Gastrocnemius medialis (tissue), 4 donors: ENCODE measurements around the gene CHP1. TPM values are rescaled to one million over a fixed set of nuclear protein-coding genes. Genes with fewer than 3 reads are reported as not detected.

ENCODE experiments used
- total RNA-seq, 4 donors: library from RNA; depleted of rRNA; stranded (reverse); fragments of >200 nt; gene quantifications; one replicate each; pipeline versions ENCODE4 v1.1.0 to v1.2.3, GENCODE V29; 2016

The CHP1 gene
- total RNA-seq, 4 donors from 2014 or later = 208 to 293 (median 266) TPM

Other genes starting within 250 kb of the CHP1 start
- 10 to 100 TPM; 25.5 to 33.0 (median 27.8) TPM for gene INO80, start 115.0 kb upstream of the CHP1 start, total RNA-seq
- gene EXD1, start 511 bp upstream of the CHP1 start, total RNA-seq = not detected
- 1 to 10 TPM; 1.9 to 7.8 (median 4.0) TPM for gene OIP5, start 101.3 kb downstream of the CHP1 start, total RNA-seq
- gene NUSAP1, start 101.6 kb downstream of the CHP1 start, total RNA-seq = 1 to 10 TPM; 1.8 to 4.1 (median 2.5) TPM
- 10 to 100 TPM; 48.1 to 61.4 (median 51.9) TPM for gene NDUFAF1, start 171.2 kb downstream of the CHP1 start, total RNA-seq
- 10 to 100 TPM; 22.7 to 46.8 (median 24.3) TPM for gene RTF1, start 185.8 kb downstream of the CHP1 start, total RNA-seq